OCI-LY3 (cell line): Measurements from ENCODE around the gene STIM1.

Experiments used
- H2AFZ ChIP-seq: fragments of 200-600, 300-600 bp; shearing (Covaris generic); 2 replicates; pipeline ENCODE4 v1.6.0; 2014; ENCODE audit warnings: antibody characterized with exemption, low read depth, low read length
- H3K27ac ChIP-seq: fragments of 200-600, 300-600 bp; sonication (generic); 2 replicates; pipeline ENCODE4 v1.5.1; 2014; ENCODE audit warnings: mild to moderate bottlenecking, low read length, moderate library complexity, mixed read lengths
- H3K27me3 ChIP-seq: fragments of 200-600, 300-600 bp; sonication (generic); 2 replicates; pipeline ENCODE4 v1.6.1; 2014; ENCODE audit warnings: low read depth, low read length, mixed read lengths
- H3K36me3 ChIP-seq: fragments of 200-600, 300-600 bp; sonication (generic); replicated peaks from 2 replicates; pipeline ENCODE3; 2014; ENCODE audit warnings: low read depth, low read length, mixed read lengths
- H3K4me1 ChIP-seq: fragments of 300-600, 200-600 bp; sonication (generic); 2 replicates; pipeline ENCODE4 v1.6.1; 2014; ENCODE audit warnings: low read length, mixed read lengths
- H3K4me2 ChIP-seq: fragments of 200-600, 300-600 bp; sonication (generic); 2 replicates; pipeline ENCODE4 v1.6.1; 2014; ENCODE audit warnings: low read length, mixed read lengths
- H3K4me3 ChIP-seq: fragments of 300-600, 200-600 bp; sonication (generic); 2 replicates; pipeline ENCODE4 v1.5.1; 2014; ENCODE audit warnings: antibody characterized with exemption, mild to moderate bottlenecking, low read length, moderate library complexity
- H3K79me2 ChIP-seq: fragments of 300-600, 200-600 bp; shearing (Covaris generic); 2 replicates; pipeline ENCODE4 v1.6.1; 2014; ENCODE audit warnings: mild to moderate bottlenecking, low read length, mixed read lengths
- H3K9ac ChIP-seq: fragments of 300-600, 200-600 bp; shearing (Covaris generic); 2 replicates; pipeline ENCODE4 v1.6.0; 2014; ENCODE audit warnings: mild to moderate bottlenecking, low read length, moderate library complexity
- H3K9me3 ChIP-seq: fragments of 200-600, 300-600 bp; shearing (Covaris generic); 2 replicates; pipeline ENCODE4 v1.6.1; 2014; ENCODE audit warnings: low read length, mixed read lengths; ENCODE audit not compliant: insufficient read depth
- H4K20me1 ChIP-seq: fragments of 200-600, 300-600 bp; sonication (generic); 2 replicates; pipeline ENCODE4 v1.6.1; 2016; ENCODE audit warnings: low read length, mixed read lengths; ENCODE audit not compliant: insufficient read depth
- EZH2phosphoT487 ChIP-seq: fragments of 200-600 bp; shearing (Covaris generic); IDR thresholded peaks from 2 replicates; pipeline ENCODE4 v1.6.1; 2018; ENCODE audit warnings: antibody characterized with exemption, mixed run types, low read depth
- TF ChIP-seq, protein P1 (sequence below): fragments of 200-600, 300-600 bp; sonication (generic); IDR thresholded peaks from 2 replicates; pipeline ENCODE4 v1.5.1; 2014; ENCODE audit warnings: antibody characterized with exemption, low read length, low read depth

Gene STIM1

DNA sequence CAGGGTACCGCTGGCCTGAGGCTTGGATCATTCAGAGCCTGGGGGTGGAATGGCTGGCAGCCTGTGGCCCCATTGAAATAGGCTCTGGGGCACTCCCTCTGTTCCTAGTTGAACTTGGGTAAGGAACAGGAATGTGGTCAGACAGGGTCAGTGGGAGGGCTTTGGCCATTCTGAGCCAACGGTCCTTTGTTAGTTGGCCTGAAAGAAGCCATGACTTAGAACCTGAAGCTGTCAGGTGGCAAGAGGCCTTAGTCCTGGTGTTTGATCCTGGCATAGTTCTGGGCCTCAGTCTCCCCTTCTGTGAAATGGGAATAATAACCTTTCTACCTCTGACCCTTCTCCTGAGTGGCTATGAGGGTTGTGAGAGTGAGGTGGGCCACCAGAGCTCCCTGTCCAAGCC lies 38.8 kb upstream of the STIM1 start:
- peaks cover 9% of the 10 kb centered on the region; the same call in 1 of the 2 replicates for H4K20me1 ChIP-seq
- H3K9ac ChIP-seq = no peak overlapping the region
- no peak overlapping the region for H3K4me2 ChIP-seq

DNA sequence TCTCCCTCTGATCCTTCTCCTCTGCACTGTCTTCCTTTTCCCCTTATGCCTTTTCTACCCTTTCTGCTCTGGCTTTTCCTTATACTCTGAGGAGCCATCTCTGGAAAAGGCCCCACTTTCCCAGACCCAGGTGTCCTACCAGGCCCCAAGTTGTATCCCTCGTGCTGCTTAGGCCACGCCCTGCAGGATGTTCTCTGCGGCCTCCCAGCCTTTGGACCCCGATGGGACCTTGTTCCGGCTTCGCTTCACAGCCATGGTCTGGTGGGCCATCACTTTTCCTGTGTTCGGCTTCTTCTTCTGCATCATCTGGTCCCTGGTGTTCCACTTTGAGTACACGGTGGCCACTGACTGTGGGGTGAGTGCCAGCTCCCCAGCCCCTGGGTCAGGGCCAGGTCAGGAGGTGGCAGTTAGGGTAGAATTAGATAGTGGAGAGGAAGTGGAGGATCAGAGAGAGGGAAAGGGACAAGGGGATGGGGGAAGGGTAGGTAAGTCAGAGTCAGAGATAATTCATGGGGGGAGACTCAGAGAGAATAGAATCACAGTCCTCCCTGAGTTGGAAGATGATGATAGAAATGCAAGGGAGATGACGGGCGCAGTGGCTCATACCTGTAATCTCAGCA lies 38.2 kb upstream of the STIM1 start:
- Histone ChIP-seq H3K36me3 (peaks cover 5% of the 10 kb centered on the region), H2AFZ (no peak overlapping the region), H3K79me2 (peaks cover 15% of the 10 kb centered on the region), H3K27me3 (no peaks in the 10 kb centered on the region), H4K20me1 (peaks cover 9% of the 10 kb centered on the region; the same call in 1 of the 2 replicates), H3K9ac (no peak overlapping the region), H3K4me3 (no peak overlapping the region), H3K9me3 (no peaks in the 10 kb centered on the region), H3K4me1 (no peaks in the 10 kb centered on the region), H3K4me2 (no peak overlapping the region), H3K27ac (no peak overlapping the region)
- no peak for TF ChIP-seq EZH2phosphoT487
- TF ChIP-seq, protein P1, sequence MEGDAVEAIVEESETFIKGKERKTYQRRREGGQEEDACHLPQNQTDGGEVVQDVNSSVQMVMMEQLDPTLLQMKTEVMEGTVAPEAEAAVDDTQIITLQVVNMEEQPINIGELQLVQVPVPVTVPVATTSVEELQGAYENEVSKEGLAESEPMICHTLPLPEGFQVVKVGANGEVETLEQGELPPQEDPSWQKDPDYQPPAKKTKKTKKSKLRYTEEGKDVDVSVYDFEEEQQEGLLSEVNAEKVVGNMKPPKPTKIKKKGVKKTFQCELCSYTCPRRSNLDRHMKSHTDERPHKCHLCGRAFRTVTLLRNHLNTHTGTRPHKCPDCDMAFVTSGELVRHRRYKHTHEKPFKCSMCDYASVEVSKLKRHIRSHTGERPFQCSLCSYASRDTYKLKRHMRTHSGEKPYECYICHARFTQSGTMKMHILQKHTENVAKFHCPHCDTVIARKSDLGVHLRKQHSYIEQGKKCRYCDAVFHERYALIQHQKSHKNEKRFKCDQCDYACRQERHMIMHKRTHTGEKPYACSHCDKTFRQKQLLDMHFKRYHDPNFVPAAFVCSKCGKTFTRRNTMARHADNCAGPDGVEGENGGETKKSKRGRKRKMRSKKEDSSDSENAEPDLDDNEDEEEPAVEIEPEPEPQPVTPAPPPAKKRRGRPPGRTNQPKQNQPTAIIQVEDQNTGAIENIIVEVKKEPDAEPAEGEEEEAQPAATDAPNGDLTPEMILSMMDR = no peak

More for the DNA sequence above, 38.8 kb upstream of the STIM1 start:
- Histone ChIP-seq H3K27ac (no peak overlapping the region), H3K27me3 (no peaks in the 10 kb centered on the region), H2AFZ (no peak overlapping the region), H3K4me3 (no peak overlapping the region), H3K4me1 (no peaks in the 10 kb centered on the region), H3K79me2 (peaks cover 15% of the 10 kb centered on the region), H3K36me3 (peaks cover 5% of the 10 kb centered on the region), H3K9me3 (no peaks in the 10 kb centered on the region)
- no peak for TF ChIP-seq EZH2phosphoT487

DNA sequence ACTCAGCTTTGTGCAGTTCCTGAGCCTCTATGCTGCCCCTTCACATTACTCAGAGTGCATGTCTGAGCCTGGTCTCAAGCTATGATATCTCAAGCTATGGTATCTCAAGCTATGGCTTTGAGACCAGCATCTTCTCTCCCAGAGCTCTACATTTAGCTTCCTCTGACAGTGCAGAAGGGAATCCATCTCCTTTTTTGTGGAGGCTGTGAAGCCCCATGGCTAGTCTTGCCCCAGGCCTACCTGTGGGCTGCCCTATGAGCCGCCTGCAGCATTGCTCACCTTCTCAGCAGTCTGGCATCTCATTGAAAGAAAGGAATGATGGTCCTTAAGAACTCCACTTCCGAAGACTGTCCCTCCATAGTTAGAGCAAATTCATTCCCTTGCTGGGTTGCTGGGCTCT lies 34.5 kb upstream of the STIM1 start:
- Histone ChIP-seq H3K9ac (no peak overlapping the region), H3K36me3 (peaks cover 9% of the 10 kb centered on the region), H3K27me3 (no peaks in the 10 kb centered on the region), H4K20me1 (peaks cover 9% of the 10 kb centered on the region; the same call in 1 of the 2 replicates), H3K27ac (no peak overlapping the region), H2AFZ (no peak overlapping the region), H3K4me2 (no peak overlapping the region), H3K79me2 (peaks cover 15% of the 10 kb centered on the region), H3K9me3 (no peaks in the 10 kb centered on the region), H3K4me1 (no peaks in the 10 kb centered on the region), H3K4me3 (no peak overlapping the region)
- TF ChIP-seq EZH2phosphoT487 = no peak
- TF ChIP-seq, protein P1 = no peak

DNA sequence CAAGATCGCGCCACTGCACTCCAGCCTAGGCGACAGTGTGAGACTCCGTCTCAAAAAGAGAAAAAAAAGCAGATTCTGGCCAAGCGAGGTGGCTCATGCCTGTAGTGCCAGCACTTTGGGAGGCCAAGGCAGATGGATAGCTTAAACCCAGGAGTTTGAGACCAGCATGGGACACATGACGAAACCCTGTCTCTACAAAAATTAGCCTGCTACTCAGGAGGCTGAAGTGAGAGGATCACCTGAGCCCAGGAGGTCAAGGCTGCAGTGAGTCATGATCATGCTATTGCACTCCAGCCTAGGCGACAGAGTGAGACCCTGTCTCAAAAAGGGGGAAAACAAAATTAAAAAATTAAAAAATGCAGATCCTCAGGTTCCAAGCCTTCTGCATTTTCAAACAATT lies 33.2 kb upstream of the STIM1 start:
- H3K4me2 ChIP-seq = no peak overlapping the region
- TF ChIP-seq, protein P1 = no peak
- no peak for TF ChIP-seq EZH2phosphoT487
- peaks cover 15% of the 10 kb centered on the region for H3K79me2 ChIP-seq
- no peak overlapping the region for H3K9ac ChIP-seq
- H4K20me1 ChIP-seq = peaks cover 9% of the 10 kb centered on the region; the same call in 1 of the 2 replicates
- no peak overlapping the region for H2AFZ ChIP-seq
- no peak overlapping the region for H3K27ac ChIP-seq
- no peak overlapping the region for H3K4me3 ChIP-seq
- H3K9me3 ChIP-seq = no peaks in the 10 kb centered on the region
- no peaks in the 10 kb centered on the region for H3K27me3 ChIP-seq
- H3K4me1 ChIP-seq = no peaks in the 10 kb centered on the region
- peaks cover 22% of the 10 kb centered on the region for H3K36me3 ChIP-seq
